ENCODE results near the gene RAPGEF1.

Gene RAPGEF1

GRCh38 chr9:131601683-131602181 lies 138.1 kb downstream of the RAPGEF1 start:
- DNase-seq: no peak

GRCh38 chr9:131598121-131598520 lies 141.8 kb downstream of the RAPGEF1 start:
- no peak for DNase-seq

- no peak for DNase-seq
Observed at GRCh38 chr9:131597246-131597645, 142.6 kb downstream of the RAPGEF1 start.

- no peak for DNase-seq
Observed at GRCh38 chr9:131596430-131596743, 143.5 kb downstream of the RAPGEF1 start.

- DNase-seq: no peak
Observed at GRCh38 chr9:131595696-131596429, 144.0 kb downstream of the RAPGEF1 start.

- DNase-seq: no peak
Observed at GRCh38 chr9:131594906-131595665, 144.8 kb downstream of the RAPGEF1 start.

GRCh38 chr9:131593936-131594665 lies 145.8 kb downstream of the RAPGEF1 start:
- DNase-seq: no peak

- no peak for DNase-seq
Observed at GRCh38 chr9:131593091-131593820, 146.6 kb downstream of the RAPGEF1 start.

- no peak for DNase-seq
Observed at GRCh38 chr9:131591845-131592208, 148.0 kb downstream of the RAPGEF1 start.

GRCh38 chr9:131590907-131591844 lies 148.7 kb downstream of the RAPGEF1 start:
- peak; percentile 70 for DNase-seq

- no peak for DNase-seq
Observed at GRCh38 chr9:131590449-131590848, 149.4 kb downstream of the RAPGEF1 start.

- DNase-seq: no peak
Observed at GRCh38 chr9:131589993-131590392, 149.9 kb downstream of the RAPGEF1 start.

- DNase-seq: no peak
Observed at GRCh38 chr9:131589124-131589711, 150.7 kb downstream of the RAPGEF1 start.

GRCh38 chr9:131588396-131588795 lies 151.5 kb downstream of the RAPGEF1 start:
- no peak for DNase-seq

- no peak for DNase-seq
Observed at GRCh38 chr9:131587906-131588305, 152.0 kb downstream of the RAPGEF1 start.

- DNase-seq: no peak
Observed at GRCh38 chr9:131587331-131587730, 152.5 kb downstream of the RAPGEF1 start.

- no peak for DNase-seq
Observed at GRCh38 chr9:131585375-131585774, 154.5 kb downstream of the RAPGEF1 start.

- no peak for DNase-seq
Observed at GRCh38 chr9:131584858-131585257, 155.0 kb downstream of the RAPGEF1 start.

GRCh38 chr9:131583836-131584555 lies 155.9 kb downstream of the RAPGEF1 start:
- no peak for DNase-seq

- no peak for DNase-seq
Observed at GRCh38 chr9:131583337-131583645, 156.6 kb downstream of the RAPGEF1 start.
